GM12801 (cell line): ENCODE results near the gene JUN.

ENCODE experiments used
- CTCF ChIP-seq: IDR thresholded peaks from one replicate; pipeline ENCODE4 v1.5.1; 2011; ENCODE audit warnings: control low read depth; ENCODE audit not compliant: insufficient read length; ENCODE audit errors: extremely low read depth

Gene JUN

GRCh38 chr1:58786927-58787245 lies 3.0 kb upstream of the JUN start:
- no peak for TF ChIP-seq CTCF

- no peak for TF ChIP-seq CTCF
Observed at GRCh38 chr1:58786184-58786926, 2.5 kb upstream of the JUN start.

DNA sequence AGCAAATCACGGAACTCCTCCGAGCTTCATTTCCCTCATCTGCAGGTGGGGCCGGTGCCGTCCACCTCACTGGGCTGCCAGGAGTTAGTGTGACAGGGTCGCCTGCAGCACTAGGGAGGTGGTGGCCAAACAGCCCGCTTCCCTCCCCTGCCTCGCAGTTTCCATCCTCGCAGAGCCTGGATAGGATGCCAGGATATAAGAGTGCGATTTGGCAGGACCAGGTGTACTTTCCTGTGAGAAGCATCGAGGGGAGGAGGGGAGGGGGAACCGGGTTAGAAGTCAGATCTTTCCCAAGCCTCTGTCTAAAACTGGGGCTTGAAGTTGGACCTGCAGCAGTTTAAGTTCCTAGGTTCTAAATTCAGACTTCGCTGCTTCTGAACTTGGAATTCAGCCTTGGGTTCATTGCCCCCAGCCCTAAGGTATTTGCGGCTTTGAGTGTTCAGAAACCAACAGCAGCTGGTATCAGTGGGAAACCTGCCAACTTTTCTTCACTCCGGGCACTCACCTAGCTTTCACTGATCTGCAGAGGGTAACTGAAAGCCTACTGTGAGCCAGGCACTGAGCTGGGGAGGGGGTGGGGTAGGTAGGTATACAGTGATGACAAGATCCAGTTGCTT lies 1.7 kb upstream of the JUN start:
- no peak for TF ChIP-seq CTCF

DNA sequence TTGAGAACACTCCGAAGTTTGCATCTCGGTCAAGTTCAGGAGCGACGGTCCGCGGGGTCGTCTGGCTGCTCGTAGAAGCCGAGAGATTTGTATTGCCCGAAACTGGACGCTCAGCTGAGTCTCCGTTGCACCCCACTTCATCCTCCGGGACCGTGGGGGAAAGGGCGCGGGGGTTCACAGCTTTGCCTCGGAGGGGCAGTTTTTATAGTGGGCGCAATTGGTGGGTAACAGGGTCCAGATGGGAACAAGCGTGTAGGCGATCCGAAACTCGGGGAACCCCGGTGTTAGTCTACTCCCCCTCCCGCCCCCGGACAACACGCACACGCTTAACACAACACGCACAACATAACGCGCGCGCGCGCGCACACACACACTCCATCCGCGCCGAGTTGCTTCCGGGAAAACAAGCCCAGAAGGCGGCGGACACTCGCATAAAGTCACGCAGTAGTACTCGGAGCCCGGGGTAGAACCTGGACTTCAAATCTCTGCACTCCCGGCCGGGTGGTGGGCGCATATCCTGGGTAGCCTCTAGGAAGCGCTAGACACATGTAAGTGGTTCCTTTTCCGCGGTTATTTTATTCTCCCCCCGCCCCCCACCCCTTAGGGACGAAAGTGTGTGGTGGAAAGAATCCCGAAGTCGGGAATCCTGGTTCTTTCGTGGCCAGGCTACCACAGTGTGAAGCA lies 1.1 kb upstream of the JUN start:
- TF ChIP-seq CTCF: no peak

- no peak for TF ChIP-seq CTCF
Observed at GRCh38 chr1:58783090-58783992, 506 bp downstream of the JUN start.

DNA sequence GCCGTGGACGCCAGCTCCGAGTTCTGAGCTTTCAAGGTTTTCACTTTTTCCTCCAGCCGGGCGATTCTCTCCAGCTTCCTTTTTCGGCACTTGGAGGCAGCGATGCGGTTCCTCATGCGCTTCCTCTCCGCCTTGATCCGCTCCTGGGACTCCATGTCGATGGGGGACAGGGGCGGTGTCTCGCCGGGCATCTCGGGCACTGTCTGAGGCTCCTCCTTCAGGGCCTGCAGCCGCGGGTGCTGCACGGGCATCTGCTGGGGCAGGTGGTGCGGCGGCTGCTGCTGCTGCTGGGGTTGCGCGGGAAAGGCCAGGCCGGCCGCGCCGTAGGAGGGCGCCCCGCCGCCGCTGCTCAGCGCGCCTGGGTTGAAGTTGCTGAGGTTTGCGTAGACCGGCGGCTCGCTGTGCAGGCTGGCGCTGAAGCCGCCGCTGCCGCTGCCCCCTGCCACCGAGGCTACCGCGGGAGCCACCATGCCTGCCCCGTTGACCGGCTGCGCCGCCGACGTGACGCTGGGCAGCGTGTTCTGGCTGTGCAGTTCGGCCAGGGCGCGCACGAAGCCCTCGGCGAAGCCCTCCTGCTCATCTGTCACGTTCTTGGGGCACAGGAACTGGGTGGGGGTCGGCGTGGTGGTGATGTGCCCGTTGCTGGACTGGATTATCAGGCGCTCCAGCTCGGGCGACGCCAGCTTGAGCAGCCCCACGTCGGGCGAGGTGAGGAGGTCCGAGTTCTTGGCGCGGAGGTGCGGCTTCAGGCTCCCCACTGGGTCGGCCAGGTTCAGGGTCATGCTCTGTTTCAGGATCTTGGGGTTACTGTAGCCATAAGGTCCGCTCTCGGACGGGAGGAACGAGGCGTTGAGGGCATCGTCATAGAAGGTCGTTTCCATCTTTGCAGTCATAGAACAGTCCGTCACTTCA lies 1.4 kb downstream of the JUN start:
- TF ChIP-seq CTCF: no peak
